ENCODE measurements around the gene TMEM213. TPM values are rescaled to one million over a fixed set of nuclear protein-coding genes. Genes with fewer than 3 reads are reported as not detected.
A peak's percentile ranks its signal among the peaks of the same experiment; 100 is the strongest.

The TMEM213 gene
- total and polyA plus RNA-seq, 2 of the 13 experiments (the other 11 are each of a cell fraction or from before 2014, with no cell fraction given): not detected

GRCh38 chr7:138770904-138771303 is 26.9 kb upstream of the TMEM213 start (continued):
- peak; percentile 87 for TF ChIP-seq CEBPB (IDR thresholded peaks at IDR 0.05; ENCODE audit: borderline replicate concordance, low read depth, low read length)
- TF ChIP-seq ZEB1 (IDR thresholded peaks at IDR 0.05; ENCODE audit: insufficient replicate concordance, low read depth): peak; percentile 53
- TF ChIP-seq ZKSCAN5 (CRISPR knock-in tag; IDR thresholded peaks at IDR 0.05): peak; percentile 60; the same call in 1 of the 2 replicates
- no peak for TF ChIP-seq ZNF83 (CRISPR knock-in tag; IDR thresholded peaks at IDR 0.05; ENCODE audit: borderline replicate concordance)
- no peak for TF ChIP-seq NR2F6 (IDR thresholded peaks at IDR 0.05)
- no peak for TF ChIP-seq NR2F6 (CRISPR knock-in tag; IDR thresholded peaks at IDR 0.05)
- no peak for TF ChIP-seq CHD4 (IDR thresholded peaks at IDR 0.05; ENCODE audit: borderline replicate concordance, low read length)
- TF ChIP-seq SMC3 (IDR thresholded peaks at IDR 0.05; ENCODE audit: low read length): peak; percentile 13; the same call in 1 of the 2 replicates
- TF ChIP-seq TRIM24 (CRISPR knock-in tag; IDR thresholded peaks at IDR 0.05): no peak
- TF ChIP-seq ZNF644 (CRISPR knock-in tag; IDR thresholded peaks at IDR 0.05; ENCODE audit: low read depth): peak; percentile 51
- TF ChIP-seq NFIB (CRISPR knock-in tag; IDR thresholded peaks at IDR 0.05; ENCODE audit: borderline replicate concordance): no peak
- no peak for TF ChIP-seq EP300 (IDR thresholded peaks at IDR 0.05; ENCODE audit: low read depth in 2 of 2, low read length in 2 of 2)
- no peak for TF ChIP-seq EP300 (CRISPR knock-in tag; IDR thresholded peaks at IDR 0.05; ENCODE audit: borderline replicate concordance)
- peak; percentile 11; the same call in 1 of the 2 replicates for TF ChIP-seq POGZ (CRISPR knock-in tag; IDR thresholded peaks at IDR 0.05)
- peak; percentile 57; the same call in 1 of the 2 replicates for TF ChIP-seq SOX5 (CRISPR knock-in tag; IDR thresholded peaks at IDR 0.05; ENCODE audit: borderline replicate concordance)
- TF ChIP-seq ZNF275 (CRISPR knock-in tag; IDR thresholded peaks at IDR 0.05; ENCODE audit: borderline replicate concordance): no peak
- TF ChIP-seq ZNF749 (CRISPR knock-in tag; IDR thresholded peaks at IDR 0.05; ENCODE audit: borderline replicate concordance): no peak
- no peak for TF ChIP-seq KLF13 (CRISPR knock-in tag; IDR thresholded peaks at IDR 0.05)
- TF ChIP-seq ZMYM4 (CRISPR knock-in tag; IDR thresholded peaks at IDR 0.05): 0 out of 2 replicates have a peak, but pooled peaks have one; percentile 20
- TF ChIP-seq ARID5B (CRISPR knock-in tag; IDR thresholded peaks at IDR 0.05): peak; percentile 38; the same call in 1 of the 2 replicates
- TF ChIP-seq TFDP2 (CRISPR knock-in tag; IDR thresholded peaks at IDR 0.05): no peak
- 0 out of 2 replicates have a peak, but pooled peaks have one; percentile 20 for TF ChIP-seq MAX (IDR thresholded peaks at IDR 0.05)
- peak; percentile 62; the same call in 1 of the 2 replicates for TF ChIP-seq RBAK (CRISPR knock-in tag; IDR thresholded peaks at IDR 0.05)
- TF ChIP-seq SOX6 (IDR thresholded peaks at IDR 0.05): no peak
- peak; percentile 76 for TF ChIP-seq SOX6 (CRISPR knock-in tag; IDR thresholded peaks at IDR 0.05)

All from HepG2 (cell line).